NCI-H2227 (cell line): ENCODE data around the gene PIAS1.

Source experiments
- DNase-seq: peaks from one replicate; lab custom pipeline; 2025; ENCODE audit not compliant: unreplicated experiment; lab: John Stamatoyannopoulos, UW

PIAS1 gene

DNA sequence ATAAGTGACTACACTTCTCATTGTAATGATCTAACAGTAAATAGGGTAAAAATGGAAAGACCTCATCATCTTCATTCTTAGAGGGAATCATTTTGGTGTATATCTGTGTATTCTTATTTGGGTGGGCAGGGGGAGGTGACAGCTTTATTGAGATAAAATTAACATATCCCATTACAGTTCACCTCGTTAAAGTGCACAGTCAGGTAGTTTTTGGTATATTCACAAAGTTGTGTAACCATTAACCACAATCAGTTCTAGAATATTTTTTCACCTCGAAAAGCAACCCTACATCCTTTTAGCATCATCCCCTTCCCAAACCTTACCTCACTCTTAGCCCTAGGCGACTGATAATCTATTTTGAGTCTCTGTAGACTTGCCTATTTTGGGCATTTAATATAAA lies 8.1 kb downstream of the PIAS1 start:
- DNase-seq: no peak

DNA sequence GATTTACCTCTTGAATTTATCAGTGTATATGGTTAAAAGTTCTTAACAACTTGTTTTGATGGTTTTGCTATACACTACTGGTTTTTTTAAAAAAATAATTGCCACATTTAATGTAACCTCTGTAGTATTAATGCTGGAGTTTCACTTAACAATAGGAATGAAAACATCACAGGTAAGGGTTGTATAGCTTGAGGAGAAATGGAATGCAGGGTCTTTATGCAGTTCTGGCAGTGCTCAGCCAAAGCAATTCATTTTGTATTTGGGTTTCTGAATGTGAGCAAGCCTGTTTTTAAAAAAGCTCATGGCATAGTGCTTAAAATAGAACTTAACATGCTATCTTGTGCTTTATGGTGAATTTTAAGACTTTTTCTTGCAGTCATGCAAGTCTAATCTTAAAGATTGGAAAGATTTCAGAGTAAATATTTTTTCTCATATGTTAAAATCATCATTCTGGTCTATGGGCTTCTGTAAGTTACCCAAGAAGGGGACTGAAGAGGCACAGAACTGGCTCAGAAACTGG lies 8.9 kb downstream of the PIAS1 start:
- no peak for DNase-seq

DNA sequence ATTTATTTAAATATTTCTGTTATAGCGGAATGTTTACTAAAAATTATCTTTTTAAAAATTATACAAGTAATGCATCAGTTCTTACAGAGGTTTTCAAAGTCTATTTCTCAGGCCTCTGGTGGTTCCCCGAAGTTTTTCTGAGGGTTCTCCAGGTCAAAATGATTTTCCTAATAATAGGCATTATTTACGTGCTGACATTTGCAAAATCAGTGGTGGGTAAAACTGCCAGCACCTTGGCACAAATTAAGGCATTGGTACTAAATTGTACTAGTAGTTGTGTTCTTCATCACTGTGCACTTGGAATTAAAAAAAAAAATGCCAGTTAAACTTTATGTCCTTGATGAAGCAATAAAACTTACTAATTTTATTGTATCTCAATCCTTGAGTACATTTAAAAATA lies 9.5 kb downstream of the PIAS1 start:
- DNase-seq: no peak

DNA sequence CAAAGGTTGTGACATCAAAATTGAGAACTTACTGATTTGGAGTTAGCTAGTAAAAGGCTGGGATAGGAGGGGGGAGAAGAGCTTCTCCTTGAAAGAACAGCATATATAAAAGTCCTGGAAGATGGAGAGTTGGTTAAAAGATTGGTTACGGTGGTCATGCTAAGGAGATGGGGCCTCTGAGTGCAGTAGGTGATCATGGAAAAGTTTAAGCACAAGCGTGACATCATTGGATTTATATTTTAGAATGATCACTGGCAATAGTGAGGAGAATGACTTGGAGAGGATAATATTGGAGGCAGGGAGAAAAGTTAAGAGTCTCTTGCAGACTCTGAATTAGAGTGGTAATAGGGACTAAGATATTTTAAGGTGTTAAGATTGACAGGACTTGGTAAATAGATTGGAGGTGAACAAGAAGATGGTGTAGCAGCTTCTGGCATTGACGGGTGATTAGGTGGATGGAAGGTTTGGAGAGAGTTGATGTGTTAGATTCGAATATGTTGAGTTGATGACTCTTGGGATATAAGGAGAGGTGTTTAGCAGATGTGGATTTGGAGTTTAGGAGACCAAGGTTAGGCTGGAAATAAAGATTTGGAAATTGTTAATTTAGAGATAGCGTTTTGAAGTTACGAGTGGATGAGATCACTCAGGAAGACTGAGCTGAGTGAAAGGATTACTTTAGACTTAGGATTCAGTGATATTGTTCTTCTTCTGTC lies 19.6 kb downstream of the PIAS1 start:
- no peak for DNase-seq

DNA sequence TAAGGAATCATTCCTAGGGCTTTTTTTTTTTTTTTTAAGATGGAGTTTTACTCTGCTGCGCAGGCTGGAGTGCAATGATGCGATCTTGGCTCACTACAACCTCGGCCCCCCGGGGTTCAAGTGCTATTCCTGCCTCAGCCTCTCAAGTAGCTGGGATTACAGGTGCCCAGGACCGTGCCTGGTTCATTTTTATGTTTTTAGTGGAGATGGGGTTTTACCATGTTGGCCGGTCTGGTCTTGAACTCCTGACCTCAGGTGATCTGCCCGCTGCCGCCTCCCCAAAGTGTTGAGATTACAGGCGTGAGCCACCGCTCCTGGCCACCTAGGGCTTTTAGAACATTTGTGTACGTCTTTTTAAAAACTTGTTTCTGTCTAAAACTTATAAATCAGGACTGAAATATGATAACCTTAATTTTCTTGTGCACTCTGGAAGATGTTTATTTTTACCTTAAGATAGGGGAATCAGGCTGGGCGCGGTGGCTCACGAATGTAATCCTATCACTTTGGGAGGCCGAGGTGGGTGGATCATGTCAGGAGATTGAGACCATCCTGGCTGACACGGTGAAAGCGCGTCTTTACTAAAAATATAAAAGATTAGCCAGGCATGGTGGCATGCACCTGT lies 21.8 kb downstream of the PIAS1 start:
- no peak for DNase-seq

DNA sequence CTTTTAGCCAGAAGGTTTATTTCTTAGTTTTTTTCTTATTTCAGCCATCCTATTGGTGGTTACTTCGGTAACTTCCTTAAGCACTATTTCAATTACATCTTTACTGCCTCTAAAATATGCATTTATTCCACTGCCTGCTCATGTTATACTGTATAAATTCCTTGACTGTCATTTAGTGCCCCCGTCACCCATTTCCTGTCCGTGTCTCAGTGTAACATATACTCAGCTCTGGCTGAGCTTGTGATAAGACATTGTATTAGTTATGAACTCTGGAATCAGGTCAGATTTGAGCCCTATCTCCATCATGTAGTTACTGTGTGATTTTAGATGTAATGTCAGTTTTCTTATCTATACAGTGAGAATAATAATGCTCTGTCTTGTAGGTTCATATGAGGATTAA lies 24.2 kb downstream of the PIAS1 start:
- DNase-seq: no peak

DNA sequence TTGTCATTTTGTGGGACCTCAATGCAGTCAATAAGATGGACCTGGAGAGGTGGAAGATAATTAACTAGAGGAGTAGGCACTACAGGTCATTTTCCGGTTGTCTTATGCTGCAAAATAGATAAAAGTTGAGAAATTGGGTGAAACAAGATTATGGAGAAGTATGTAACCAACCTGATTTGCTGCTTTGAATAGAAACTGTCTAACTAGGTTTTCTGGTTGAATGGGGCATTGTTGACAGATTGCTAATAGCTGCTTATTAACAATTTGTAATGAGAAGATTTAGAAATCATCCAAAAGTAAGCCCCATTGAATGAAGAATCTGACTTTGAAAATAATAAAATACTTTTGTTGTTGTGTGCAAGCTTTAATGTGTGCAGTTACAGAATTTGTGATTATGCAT lies 26.2 kb downstream of the PIAS1 start:
- DNase-seq: no peak

DNA sequence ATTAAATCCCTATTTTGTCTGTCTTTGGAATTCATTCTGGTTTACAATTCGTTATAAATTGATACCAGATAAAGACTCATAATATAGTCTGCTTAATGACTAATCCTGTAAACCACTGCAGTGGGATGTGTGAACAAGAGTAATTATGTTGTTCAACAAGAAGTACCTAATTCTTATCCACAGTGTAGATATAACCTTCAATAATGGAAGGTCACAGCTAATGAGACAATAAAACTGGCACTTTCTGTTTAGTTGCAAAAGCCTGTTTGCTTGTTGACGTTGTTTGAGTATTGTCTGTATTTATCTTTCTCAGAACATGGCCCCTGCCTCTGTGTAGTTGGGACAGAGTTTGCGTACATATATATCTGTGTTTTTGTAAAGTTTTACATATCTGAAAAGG lies 26.7 kb downstream of the PIAS1 start:
- no peak for DNase-seq

DNA sequence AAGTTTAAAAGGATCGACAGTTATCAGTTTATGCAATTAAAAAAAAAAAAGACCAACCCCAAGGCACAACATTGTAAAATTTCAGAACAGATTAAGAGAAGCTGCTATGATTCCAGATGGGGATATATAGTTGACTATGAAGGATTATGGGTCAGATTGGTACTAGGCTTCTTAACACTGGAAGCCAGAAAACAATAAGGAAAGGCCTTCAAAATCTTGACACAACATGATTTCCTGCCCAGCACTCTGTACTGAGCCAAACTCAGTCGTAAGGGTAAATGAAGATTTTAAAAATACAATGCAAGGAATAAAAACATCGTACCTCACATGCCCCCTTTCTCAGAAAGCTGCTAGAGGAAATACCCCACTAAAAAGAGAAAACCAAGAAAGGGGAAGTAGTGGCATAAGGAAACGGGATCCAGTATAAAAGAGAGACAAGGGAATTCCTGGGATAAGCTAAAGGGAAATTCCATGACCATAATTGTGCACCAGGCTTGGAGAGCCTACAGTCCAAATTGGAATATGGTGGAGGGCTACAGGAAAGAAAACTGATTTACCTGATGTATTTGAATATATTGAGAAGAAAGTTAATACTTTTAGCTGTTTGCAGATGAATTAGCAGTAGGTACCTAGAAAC lies 27.9 kb downstream of the PIAS1 start:
- no peak for DNase-seq

DNA sequence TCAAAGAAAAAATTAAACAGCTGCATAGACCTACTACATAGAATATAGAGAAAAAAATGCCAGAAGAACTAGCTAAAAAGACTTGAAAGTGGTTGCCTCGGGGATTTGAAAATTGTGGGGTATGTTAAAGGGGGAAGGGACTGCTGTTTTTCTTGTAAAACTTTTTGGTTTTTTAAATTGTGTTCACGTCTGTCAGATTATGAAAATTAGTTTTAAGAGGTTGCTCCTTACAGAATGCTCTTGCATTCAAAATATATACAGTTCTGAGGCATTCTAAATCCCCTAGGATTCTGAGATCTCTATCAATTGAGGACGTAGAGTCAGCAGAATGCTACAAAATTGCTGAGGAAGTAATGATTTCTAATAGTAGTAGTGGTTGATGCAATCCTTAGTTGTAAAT lies 28.6 kb downstream of the PIAS1 start:
- DNase-seq: no peak

DNA sequence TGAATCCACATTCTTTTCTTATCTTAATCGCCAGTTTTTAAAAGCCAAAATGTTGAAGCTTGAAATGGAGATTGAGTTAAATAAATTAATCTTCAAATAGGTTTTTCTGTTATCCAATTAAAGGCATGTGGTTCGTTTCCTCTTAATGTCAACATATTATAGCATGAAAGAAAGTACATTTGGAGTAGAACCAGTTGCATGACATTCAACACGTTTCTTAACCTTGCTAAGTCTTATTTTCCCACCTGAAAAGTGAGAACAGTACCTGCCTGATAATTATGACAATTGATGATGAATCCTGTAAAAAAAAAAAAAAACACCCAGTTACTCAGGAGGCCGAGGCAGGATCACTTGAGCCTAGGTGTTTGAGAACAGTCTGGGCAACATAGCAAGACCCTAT lies 29.3 kb downstream of the PIAS1 start:
- no peak for DNase-seq

DNA sequence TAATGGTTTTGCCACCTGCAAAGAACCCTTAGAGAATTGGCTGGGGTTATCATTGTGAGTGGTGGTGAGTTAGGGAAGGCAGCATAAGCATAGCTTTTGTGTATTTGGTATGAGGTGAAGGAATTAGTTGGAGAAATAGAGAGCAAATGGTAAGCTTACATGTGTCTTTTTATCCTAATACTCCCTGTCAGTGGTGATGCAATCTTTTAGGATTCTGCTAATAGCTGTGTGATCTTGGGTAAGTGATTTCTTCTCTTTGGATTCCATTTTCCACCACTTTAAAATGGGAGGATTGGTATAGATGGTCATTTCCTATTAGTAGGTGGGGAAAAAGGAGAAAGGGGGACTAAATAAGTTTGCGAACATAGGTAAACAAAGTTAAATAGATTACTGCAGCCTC lies 30.9 kb downstream of the PIAS1 start:
- no peak for DNase-seq

DNA sequence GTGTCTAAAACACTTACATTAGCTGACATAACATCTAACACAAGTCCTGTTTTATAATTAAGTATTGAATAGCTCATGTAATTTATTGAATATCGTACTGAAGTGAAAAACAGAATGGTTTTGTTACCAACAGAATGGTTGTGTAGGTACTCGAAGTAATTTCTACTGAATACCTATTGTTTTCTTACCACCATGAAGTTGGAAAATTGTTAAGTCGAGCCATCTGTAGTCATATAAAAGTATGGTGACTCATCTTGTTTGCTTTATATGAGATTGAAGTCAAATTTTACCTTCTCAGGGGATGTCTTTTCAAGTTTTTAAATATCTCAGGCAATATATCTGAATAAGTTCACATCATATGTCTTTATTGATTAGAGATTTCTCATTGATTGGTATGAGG lies 37.6 kb downstream of the PIAS1 start:
- DNase-seq: no peak

DNA sequence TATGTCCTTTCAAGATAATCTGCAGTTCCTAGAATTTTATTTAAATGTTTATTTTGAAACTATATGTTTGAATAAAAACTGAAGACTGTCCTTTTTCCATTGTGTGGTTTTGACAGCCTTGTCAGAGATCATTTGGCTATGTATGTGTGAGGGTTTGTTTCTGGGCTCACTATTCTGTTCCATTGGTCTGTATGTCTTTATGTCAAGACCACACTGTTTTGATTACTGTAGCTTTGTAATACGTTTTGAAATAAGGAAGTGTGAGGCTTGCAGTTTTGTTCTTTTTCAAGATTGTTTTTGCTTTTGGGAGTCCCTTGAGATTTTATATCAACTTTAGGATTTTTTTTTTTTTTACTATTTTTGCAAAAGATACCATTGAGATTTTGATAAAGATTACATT lies 42.0 kb downstream of the PIAS1 start:
- DNase-seq: no peak

DNA sequence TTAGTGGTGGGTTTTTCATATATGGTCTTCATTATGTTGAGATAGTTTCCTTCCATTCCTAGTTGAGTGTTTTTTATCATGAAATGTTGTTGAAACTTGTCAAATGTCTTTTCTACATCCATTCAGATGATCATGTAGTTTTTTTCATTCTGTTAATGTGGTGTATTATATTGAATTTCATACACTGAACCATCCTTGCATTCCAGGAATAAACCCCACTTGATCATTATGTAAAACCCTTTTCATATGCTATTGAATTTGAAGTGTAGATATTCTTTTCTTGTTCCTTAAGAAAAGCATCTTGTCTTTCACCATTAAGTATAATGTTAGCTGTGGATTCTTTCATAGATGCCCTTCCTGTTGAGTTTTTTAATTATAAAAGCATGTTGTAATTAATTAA lies 42.9 kb downstream of the PIAS1 start:
- peak; percentile 1 for DNase-seq

DNA sequence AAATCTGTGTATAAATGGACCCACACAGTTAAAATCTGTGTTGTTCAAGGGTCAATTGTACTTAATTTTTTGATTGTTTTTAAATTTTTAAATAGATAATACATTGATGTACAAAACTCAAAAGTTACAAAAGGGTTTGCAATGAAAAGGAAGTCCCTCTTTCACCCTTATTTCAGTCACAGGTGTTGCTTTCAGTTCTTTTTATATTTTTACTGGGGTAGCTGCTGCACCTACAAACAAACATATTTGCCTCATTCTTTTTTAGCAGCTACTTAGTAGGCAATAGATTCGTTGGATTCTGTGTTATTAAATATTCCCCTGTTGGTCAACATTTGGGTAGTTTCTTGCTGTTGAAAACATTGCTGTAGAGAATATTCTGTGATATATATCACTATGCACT lies 44.4 kb downstream of the PIAS1 start:
- no peak for DNase-seq

DNA sequence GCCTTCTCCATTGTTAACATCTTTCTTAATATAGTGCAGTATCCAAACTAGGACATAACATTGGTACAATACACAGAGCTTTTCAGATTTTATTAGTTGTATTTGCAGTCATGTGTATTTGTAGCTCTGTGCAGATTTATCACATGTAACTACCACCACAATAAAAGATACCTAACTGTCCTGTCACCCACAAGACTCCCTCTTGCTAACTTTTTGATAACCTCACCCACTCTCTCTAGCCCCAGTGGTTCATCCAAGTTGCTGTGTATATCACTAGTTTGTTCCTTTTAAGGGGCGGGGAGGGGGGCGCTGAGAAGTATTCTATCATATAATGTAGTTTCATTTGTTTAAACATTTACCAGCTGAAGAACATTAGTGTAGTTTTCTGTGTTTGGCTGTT lies 46.1 kb downstream of the PIAS1 start:
- DNase-seq: no peak

DNA sequence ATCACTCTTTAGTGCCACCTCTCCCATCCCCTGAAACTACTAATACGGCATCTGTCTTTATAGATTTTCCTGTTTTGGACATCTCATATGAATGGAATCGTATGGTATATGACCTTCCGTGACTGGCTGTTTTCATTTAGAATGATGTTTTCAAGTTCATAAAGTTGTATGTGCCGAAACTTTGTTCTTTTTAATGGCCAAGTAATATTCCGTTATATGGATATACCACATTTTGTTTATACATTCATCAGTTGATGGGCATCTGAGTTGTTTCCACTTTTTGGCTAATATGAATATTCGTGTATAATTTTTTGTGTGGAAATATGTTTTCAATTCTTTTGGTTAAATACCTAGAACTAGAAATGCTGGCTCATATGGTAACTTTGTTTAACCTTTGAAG lies 49.5 kb downstream of the PIAS1 start:
- no peak for DNase-seq

DNA sequence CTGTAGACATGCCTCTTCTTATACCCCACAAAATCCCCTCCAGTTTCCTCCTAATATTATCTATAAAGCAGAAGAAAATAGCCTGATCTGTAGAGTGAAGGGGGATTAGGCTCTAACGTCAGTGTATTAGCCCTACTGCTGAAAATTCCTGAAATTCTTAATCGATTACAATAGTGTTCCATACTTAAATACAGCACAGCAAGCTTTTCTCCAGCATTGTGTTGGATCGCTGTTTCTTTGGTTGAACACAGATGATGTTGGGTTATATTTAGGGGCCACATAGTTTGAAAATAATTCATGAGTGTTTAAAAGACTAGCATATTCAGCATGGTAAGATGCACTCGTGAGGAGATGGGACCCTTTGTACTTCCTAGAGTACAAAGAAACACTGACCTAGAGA lies 52.5 kb downstream of the PIAS1 start:
- DNase-seq: no peak

DNA sequence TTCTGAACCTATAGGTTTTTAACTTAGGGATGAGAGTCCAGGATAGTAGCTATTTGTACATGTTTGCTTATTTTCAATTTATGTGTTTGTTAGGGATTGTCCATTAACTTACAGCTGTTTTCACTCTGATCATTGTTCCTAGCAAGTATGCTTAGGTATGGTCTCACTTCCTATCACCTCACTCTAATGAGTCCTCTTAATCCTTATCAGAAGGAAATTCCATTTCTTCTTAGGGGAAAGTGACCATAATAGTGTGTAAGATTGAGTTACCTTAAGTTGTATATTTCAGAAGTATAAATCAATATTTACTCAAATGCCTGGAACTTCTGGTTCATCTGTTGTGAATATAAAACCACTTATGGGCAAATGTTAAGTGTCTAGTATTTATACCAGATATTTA lies 53.0 kb downstream of the PIAS1 start:
- no peak for DNase-seq

DNA sequence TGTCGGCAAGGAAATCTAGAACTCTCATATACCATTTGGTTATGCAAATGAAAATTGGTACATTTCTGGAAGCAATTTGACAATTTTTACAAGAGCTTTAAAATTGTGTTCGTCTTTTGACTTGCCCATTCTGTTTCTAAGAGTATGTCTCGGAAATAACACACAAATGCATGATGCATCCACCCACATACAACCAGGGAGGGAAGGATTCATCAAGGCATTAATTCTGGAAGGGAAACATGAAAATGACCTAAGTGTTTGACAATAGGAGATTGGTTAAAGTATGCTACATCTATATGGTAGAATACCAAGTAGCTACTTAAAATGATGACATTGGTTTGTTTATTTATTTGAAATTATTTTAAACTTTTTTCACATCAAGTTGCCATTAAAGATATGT lies 58.6 kb downstream of the PIAS1 start:
- DNase-seq: no peak

DNA sequence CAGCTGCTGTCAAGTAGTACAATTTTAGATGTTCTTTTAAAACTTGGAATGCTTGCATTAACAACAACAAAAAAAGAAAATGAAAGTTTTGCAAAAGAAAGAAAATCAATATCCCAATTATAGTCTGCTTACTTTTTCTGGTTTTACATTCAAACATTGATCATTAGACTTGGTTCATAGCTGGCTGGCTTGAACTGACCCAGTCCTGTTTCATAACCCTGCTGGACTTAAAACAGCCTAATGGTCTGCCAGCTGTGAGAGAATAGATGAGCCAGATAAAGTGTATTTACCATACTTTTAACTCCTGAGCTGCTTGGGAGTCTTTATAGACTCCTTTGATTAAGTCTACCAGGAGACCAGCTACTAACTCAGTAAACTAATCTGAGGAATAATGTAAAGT lies 59.2 kb downstream of the PIAS1 start:
- no peak for DNase-seq

DNA sequence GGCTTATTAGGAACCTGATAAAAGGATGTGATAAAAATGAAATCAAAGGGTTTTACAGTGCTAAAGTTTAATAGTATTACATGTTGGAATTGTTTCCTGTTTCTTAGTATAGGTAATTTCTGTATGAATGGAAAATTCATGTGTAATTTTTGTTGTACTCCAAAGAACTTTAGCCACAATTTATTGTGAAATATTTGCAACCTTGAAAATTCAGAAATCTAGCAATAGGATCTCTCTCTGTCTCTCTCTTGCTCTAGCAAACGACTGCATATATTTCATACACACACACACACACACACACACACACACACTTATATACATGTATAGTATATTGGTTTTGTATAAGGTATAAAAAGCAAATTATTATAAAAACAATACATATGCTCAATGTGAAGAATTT lies 59.6 kb downstream of the PIAS1 start:
- DNase-seq: no peak
